GM12873 (cell line): ENCODE data around the gene PKHD1.

Experiments
- TF ChIP-seq, protein P1 (sequence below): IDR thresholded peaks from 2 replicates; pipeline ENCODE4 v1.5.1; 2012; ENCODE audit warnings: low read depth, mild to moderate bottlenecking, moderate library complexity, low read length, control low read depth; ENCODE audit not compliant: insufficient read depth; ENCODE audit errors: missing control alignments

PKHD1 gene

DNA sequence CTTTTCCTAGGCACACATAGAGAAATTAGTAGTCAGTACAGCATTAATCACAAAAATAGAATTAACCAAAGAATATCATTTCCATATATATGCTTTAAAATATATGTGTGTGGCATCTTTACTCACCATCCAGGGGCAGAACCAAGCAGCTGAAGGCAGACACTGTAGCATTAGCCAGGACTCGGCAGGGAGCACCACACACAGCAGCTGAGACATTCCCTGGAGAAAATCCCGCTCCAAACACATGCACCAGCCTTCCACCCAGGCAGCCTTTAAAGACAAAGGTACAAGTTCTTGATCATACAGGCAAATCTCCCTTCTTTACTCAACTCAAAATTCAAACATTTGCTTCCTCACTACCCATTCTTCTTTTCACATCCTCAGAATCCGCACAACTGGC lies 64.7 kb downstream of the PKHD1 start:
- TF ChIP-seq, protein P1, sequence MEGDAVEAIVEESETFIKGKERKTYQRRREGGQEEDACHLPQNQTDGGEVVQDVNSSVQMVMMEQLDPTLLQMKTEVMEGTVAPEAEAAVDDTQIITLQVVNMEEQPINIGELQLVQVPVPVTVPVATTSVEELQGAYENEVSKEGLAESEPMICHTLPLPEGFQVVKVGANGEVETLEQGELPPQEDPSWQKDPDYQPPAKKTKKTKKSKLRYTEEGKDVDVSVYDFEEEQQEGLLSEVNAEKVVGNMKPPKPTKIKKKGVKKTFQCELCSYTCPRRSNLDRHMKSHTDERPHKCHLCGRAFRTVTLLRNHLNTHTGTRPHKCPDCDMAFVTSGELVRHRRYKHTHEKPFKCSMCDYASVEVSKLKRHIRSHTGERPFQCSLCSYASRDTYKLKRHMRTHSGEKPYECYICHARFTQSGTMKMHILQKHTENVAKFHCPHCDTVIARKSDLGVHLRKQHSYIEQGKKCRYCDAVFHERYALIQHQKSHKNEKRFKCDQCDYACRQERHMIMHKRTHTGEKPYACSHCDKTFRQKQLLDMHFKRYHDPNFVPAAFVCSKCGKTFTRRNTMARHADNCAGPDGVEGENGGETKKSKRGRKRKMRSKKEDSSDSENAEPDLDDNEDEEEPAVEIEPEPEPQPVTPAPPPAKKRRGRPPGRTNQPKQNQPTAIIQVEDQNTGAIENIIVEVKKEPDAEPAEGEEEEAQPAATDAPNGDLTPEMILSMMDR: no peak

DNA sequence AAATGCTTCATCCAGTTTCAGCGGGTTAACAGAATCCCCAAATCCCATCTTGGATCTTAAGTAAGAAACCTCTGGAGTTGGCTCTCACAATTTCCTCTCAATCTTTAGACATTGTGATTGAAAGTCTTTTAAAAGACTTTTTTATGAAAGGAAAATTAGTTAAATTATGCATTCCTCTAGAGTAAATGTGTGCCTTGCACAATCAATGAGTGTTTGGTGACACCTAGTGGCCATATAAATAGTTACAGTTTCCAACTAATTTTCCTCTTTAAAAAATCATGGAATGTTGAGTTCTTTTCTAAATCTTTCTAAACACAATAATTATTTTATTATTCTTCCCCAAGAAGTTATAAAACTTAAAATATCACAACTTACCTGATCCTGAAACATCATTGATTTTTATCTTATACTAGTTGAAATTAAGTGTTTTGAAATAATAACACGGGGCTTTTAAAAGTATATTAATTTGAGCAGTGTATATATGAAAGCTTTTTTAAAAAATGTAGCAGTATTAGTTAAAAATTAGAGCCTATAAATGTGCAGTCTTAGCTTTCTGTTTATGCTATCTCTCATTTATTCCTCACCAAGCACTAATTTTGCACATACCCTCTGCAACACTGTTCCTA lies 66.4 kb downstream of the PKHD1 start:
- TF ChIP-seq, protein P1: peak; percentile 45

DNA sequence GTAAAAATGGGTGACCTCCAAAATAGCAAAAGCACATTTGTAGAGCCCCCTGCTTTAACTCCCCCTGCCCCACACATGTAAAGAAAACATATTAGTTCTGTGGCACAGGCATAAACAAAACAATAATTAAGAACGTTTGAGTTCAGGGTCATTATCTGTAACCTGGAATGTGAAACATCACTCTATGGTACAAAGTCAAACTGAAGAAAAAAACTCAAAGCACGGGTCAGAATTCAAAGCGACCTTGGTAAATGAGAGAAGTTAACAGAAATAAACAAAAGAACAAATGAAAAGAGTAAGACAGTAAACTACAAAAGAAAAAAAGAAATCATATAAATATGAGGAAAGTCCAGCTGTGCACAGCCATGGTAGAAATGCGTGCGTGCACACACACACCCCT lies 67.5 kb downstream of the PKHD1 start:
- TF ChIP-seq, protein P1: no peak

DNA sequence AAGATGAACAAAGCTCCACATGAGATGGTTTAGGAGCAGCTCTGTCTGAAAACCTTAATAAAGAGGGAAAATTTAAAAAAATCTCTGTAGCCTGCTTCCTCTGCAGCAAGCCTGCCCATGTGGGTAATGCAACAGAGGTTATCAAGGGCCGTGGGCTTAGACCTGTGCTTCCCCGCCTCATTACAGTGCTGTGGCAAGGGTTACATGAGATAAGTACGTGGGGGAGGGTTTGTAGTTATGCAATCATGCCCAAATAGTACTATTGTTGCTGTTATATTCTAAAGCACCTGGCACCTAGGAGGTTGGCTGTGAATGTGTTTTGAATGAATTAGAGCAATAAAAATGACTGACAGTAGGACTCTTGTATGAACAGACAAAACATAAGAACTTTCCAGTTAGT lies 68.3 kb downstream of the PKHD1 start:
- TF ChIP-seq, protein P1: no peak

DNA sequence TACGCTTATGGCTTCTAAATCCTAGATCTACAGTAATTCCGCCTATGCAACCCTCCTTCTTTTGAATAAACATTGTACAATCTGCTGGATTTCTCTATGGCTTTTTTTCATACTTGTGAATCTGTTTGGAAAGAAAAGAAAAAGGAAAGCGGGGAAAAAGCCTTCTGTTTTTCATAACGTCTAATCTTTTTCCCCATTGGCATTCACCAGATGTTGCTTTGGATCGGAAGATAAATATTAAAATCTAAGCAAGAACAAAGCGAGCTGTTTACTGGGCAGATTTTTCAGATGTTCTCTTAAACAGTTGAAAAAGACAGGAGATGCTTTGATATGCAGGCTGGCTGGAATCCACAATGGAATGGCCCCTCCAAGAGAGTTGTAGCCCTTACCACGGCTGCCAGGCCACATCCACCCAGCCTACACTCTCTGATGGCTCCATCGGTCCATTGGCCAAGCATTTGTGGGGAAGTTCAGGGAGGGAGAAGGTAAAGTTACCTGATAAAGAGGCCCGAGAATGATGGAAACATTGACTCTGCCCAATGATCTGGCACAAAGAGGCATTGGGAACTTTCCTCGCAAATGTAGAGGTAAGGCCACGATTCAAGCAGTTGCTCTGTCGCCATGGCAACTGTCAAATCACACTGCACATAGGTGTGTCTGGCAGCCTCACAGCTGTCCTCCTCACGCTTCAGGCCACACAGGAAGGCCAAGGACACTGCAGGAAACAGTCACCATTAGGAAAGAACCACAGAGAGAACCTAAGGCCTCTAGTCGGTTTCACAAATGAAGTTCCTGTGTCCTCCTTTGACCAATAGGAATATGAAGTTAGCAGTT lies 70.3 kb downstream of the PKHD1 start:
- TF ChIP-seq, protein P1: no peak

DNA sequence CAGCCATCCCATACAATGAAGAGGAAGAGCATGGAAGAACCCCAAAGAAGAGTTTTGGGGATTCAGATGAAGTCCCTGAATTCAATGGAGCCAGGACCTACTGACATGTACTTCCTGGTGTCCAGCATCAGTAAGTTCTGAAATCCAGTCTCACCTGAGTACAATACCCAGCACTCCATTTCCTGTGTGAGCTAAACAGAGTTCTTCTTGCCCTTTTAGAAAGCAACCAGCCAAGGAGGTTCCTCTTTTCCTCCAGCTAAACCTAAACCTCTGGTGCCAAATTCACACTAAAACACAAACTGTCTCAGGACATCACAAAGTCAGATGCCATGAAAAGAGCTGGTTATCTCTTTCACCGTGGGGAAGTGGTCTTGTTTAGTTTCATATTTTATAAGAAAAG lies 71.5 kb downstream of the PKHD1 start:
- TF ChIP-seq, protein P1: no peak

DNA sequence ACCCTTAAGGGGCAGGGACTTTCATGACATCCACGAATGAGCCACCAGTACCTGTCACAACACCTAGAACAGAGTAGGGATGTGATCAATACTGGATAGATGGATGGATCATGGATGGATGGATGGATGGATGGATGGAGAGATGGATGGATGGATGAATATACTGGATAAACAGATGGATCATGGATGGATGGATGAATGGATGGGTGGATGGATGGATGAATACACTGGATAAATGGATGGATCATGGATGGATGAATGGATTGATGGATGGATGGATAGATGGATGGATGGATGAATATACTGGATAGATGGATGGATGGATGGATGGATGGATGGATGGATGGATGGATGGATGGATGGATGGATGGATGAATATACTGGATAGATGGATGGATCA lies 73.0 kb downstream of the PKHD1 start:
- TF ChIP-seq, protein P1: no peak
